Smooth muscle cell (in vitro differentiated cells): ENCODE measurements around the gene COL27A1. TPM values are rescaled to one million over a fixed set of nuclear protein-coding genes. Genes with fewer than 3 reads are reported as not detected.

ENCODE experiments used
- DNase-seq: peaks from one replicate; lab custom pipeline; 2025; ENCODE audit not compliant: unreplicated experiment; lab: John Stamatoyannopoulos, UW
- H2AFZ ChIP-seq: fragments of 200-600 bp; sonication (generic); 2 replicates; pipeline ENCODE4 v1.6.0; 2016; ENCODE audit warnings: antibody characterized with exemption, low read depth, mild to moderate bottlenecking
- H3F3A ChIP-seq: fragments of 200-600 bp; sonication (generic); 2 replicates; pipeline ENCODE4 v1.6.0; 2017; ENCODE audit warnings: antibody characterized with exemption, low read depth
- H3K27ac ChIP-seq: fragments of 200-600 bp; sonication (generic); 2 replicates; pipeline ENCODE4 v1.5.1; 2016; ENCODE audit warnings: low read depth, mild to moderate bottlenecking
- H3K27me3 ChIP-seq: fragments of 200-600 bp; sonication (generic); 2 replicates; pipeline ENCODE4 v1.6.1; 2016; ENCODE audit warnings: low read depth, mild to moderate bottlenecking
- H3K36me3 ChIP-seq: fragments of 200-600 bp; sonication (generic); 2 replicates; pipeline ENCODE4 v1.5.1; 2016; ENCODE audit warnings: low read depth
- H3K4me1 ChIP-seq: fragments of 200-600 bp; sonication (generic); 2 replicates; pipeline ENCODE4 v1.5.1; 2016; ENCODE audit warnings: low read depth
- H3K4me2 ChIP-seq: fragments of 200-600 bp; sonication (generic); 2 replicates; pipeline ENCODE4 v1.6.0; 2016; ENCODE audit warnings: mild to moderate bottlenecking
- H3K4me3 ChIP-seq: fragments of 200-600 bp; sonication (generic); 2 replicates; pipeline ENCODE4 v1.5.1; 2016; ENCODE audit warnings: mild to moderate bottlenecking
- H3K79me2 ChIP-seq: fragments of 200-600 bp; sonication (generic); 2 replicates; pipeline ENCODE4 v1.6.0; 2016; ENCODE audit warnings: low read depth, mild to moderate bottlenecking
- H3K9ac ChIP-seq: fragments of 200-600 bp; sonication (generic); 2 replicates; pipeline ENCODE4 v1.6.0; 2016; ENCODE audit warnings: low read depth
- H3K9me3 ChIP-seq: fragments of 200-600 bp; sonication (generic); replicated peaks from 2 replicates; pipeline ENCODE4 v1.5.1; 2016; ENCODE audit warnings: low read depth
- H4K20me1 ChIP-seq: fragments of 200-600 bp; sonication (generic); 2 replicates; pipeline ENCODE4 v1.6.0; 2016; ENCODE audit warnings: low read depth
- WGBS: methylation state at CpG from one replicate; pipeline ENCODE4 v1.1.7; 2016; ENCODE audit warnings: low lambda C conversion rate; 5-methylcytosine and 5-hydroxymethylcytosine counted together
- polyA plus RNA-seq: library from polyadenylated mRNA; unstranded; fragments of >200 nt; fragmentation: Nextera tagmentation; extraction: Ambion mirVana; gene quantifications from 2 replicates; pipeline ENCODE4 v1.2.1, GENCODE V29; 2016
- total RNA-seq: library from RNA; depleted of rRNA; stranded (reverse); fragments of >200 nt; gene quantifications from 2 replicates; pipeline ENCODE4 v1.2.3, GENCODE V29; 2014
- TF ChIP-seq, protein P1 (sequence below): fragments of 200-600 bp; sonication (generic); IDR thresholded peaks from 2 replicates; pipeline ENCODE4 v1.5.1; 2017; ENCODE audit warnings: borderline replicate concordance, mild to moderate bottlenecking, antibody characterized with exemption; ENCODE audit not compliant: insufficient read depth, poor library complexity, severe bottlenecking

Gene COL27A1
- total and polyA plus RNA-seq, 2 experiments from 2014 or later = 18.1 to 19.9 TPM

DNA sequence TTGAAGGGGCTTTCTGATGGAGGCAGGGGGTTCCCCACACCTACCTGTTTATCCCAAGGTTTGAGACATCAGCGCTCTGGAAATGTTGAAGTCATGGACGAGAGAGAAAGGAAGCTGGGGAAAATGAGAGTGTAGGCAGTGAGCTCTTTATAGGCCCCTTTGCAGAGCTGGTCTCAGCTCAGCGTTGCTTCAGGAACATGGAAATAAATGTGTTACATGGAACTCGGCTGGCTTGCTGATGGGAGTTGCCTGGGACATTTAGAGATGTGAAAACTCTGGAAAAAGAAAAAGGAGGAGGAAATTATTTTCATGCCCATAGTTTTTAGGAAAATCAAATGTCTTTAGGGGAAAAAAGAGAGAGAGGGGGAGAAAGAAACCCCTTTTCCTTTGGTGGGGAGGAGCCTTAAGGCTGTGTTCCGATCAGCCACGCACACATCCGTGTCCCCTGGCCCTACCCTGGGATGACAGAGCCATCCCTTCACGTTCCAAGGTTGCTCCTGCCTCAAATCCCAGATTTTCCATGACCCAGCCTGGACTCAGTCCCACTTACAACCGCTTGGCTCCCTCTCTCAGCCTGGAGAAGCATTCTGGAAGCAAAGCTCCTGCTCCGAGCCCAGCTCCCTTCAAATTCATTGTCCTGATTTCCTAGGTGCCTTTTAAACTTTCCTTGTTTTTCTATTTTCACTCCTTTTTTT lies 78.3 kb downstream of the COL27A1 start:
- no peak overlapping the region for H2AFZ ChIP-seq
- TF ChIP-seq, protein P1, sequence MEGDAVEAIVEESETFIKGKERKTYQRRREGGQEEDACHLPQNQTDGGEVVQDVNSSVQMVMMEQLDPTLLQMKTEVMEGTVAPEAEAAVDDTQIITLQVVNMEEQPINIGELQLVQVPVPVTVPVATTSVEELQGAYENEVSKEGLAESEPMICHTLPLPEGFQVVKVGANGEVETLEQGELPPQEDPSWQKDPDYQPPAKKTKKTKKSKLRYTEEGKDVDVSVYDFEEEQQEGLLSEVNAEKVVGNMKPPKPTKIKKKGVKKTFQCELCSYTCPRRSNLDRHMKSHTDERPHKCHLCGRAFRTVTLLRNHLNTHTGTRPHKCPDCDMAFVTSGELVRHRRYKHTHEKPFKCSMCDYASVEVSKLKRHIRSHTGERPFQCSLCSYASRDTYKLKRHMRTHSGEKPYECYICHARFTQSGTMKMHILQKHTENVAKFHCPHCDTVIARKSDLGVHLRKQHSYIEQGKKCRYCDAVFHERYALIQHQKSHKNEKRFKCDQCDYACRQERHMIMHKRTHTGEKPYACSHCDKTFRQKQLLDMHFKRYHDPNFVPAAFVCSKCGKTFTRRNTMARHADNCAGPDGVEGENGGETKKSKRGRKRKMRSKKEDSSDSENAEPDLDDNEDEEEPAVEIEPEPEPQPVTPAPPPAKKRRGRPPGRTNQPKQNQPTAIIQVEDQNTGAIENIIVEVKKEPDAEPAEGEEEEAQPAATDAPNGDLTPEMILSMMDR = no peak
- H3K4me3 ChIP-seq = no peak overlapping the region
- no peaks in the 10 kb centered on the region for H3K36me3 ChIP-seq
- no peaks in the 10 kb centered on the region for H4K20me1 ChIP-seq
- DNase-seq = no peak
- no peak overlapping the region for H3K4me2 ChIP-seq
- H3K27ac ChIP-seq = no peak overlapping the region
- H3K4me1 ChIP-seq = peaks cover 8% of the 10 kb centered on the region
- H3F3A ChIP-seq = no peaks in the 10 kb centered on the region
- no peaks in the 10 kb centered on the region for H3K9me3 ChIP-seq
- no peaks in the 10 kb centered on the region for H3K79me2 ChIP-seq
- no peak overlapping the region for H3K9ac ChIP-seq
- 81% methylated on average over 10 of the region's 10 CpGs for WGBS
- H3K27me3 ChIP-seq = no peaks in the 10 kb centered on the region

DNA sequence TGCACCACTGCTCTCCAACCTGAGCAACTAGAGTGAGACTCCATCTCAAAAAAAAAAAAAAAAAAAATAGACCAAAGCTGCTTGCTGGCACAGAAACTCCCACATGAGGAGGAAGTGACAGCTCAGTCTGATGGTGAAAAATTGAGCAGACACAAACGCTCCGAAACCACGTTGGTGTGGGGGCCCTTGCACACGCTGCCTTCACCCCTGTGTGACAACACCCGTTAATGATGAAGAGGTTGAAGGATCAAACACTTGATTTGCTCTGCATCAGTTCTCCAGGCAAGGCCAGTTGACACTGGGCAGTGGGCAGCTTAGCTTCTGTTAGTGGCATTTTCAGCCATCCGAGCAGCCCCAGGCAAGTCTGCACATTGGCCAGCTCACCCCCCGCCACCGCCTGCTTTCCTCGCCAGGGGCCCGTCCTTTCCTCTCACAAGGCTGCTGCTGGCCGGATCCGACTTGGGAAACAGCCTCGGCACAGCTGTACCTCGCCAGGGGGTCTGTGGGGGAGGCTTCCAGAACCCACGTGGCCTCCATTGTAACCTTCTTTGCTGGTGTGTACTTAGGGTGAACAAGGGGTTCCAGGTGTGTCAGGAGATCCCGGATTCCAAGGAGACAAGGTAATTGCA lies 79.8 kb downstream of the COL27A1 start:
- H3F3A ChIP-seq = no peaks in the 10 kb centered on the region
- no peak overlapping the region for H3K27ac ChIP-seq
- no peaks in the 10 kb centered on the region for H3K36me3 ChIP-seq
- no peak overlapping the region for H3K4me2 ChIP-seq
- 79% methylated on average over 16 of the region's 16 CpGs for WGBS
- H3K4me1 ChIP-seq = no peaks in the 10 kb centered on the region
- no peaks in the 10 kb centered on the region for H4K20me1 ChIP-seq
- no peaks in the 10 kb centered on the region for H3K9me3 ChIP-seq
- no peak overlapping the region for H3K9ac ChIP-seq
- no peaks in the 10 kb centered on the region for H3K79me2 ChIP-seq
- H2AFZ ChIP-seq = no peak overlapping the region
- TF ChIP-seq, protein P1 = no peak
- H3K27me3 ChIP-seq = no peaks in the 10 kb centered on the region
- no peak overlapping the region for H3K4me3 ChIP-seq
- DNase-seq = no peak

DNA sequence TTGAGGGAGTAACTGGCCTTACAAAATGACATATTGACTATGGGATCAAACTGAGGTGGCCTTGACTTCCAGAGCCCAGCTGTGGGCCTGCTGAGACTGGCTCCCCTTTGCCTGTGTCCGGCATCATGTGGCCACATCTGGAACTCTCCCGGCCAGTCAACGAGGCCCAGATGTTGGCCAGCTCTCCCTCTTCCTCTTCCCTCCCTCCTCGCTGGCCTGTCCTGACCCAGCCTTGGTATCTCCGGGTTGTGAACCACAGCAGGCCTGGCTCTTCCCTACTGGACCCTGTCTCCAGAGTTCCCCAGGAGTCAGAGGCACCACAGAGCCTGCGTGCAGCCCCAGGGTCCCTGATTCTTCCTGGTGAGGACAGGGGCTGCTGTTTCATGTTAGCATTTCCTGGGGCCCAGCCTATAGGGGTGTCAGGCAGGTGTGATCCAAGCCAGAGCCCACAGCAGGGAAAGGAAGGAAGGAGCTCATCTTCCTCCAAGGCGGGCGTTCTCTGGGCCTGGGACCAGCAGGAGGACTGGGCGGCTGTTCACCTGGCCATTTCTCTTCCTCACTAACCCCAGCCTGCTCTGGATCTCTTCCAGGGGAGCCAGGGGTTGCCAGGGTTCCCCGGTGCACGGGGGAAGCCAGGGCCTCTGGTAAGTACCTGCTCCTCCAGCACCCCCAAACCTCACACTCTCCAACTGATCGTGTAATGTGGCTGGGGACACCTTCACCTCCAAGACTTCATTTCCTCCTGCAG lies 81.2 kb downstream of the COL27A1 start:
- Histone ChIP-seq H3K4me3 (no peak overlapping the region), H3K79me2 (no peaks in the 10 kb centered on the region), H3K27me3 (no peaks in the 10 kb centered on the region), H3K4me2 (no peak overlapping the region), H2AFZ (no peak overlapping the region), H3K36me3 (no peaks in the 10 kb centered on the region), H3F3A (no peaks in the 10 kb centered on the region), H3K27ac (no peak overlapping the region), H4K20me1 (no peaks in the 10 kb centered on the region), H3K9me3 (no peaks in the 10 kb centered on the region), H3K4me1 (no peaks in the 10 kb centered on the region), H3K9ac (no peak overlapping the region)
- TF ChIP-seq, protein P1 = no peak
- 80% methylated on average over 12 of the region's 12 CpGs for WGBS
- no peak for DNase-seq
